Measurements from ENCODE around the gene GRN. TPM values are rescaled to one million over a fixed set of nuclear protein-coding genes. Genes with fewer than 3 reads are reported as not detected.
"Not testable (repeated sequence)": the region's sequence is repeated elsewhere in the genome, so short reads cannot be mapped to it uniquely, and the experiment has no call there.

GRN gene
- total RNA-seq, 1 donor, result 241 TPM

DNA sequence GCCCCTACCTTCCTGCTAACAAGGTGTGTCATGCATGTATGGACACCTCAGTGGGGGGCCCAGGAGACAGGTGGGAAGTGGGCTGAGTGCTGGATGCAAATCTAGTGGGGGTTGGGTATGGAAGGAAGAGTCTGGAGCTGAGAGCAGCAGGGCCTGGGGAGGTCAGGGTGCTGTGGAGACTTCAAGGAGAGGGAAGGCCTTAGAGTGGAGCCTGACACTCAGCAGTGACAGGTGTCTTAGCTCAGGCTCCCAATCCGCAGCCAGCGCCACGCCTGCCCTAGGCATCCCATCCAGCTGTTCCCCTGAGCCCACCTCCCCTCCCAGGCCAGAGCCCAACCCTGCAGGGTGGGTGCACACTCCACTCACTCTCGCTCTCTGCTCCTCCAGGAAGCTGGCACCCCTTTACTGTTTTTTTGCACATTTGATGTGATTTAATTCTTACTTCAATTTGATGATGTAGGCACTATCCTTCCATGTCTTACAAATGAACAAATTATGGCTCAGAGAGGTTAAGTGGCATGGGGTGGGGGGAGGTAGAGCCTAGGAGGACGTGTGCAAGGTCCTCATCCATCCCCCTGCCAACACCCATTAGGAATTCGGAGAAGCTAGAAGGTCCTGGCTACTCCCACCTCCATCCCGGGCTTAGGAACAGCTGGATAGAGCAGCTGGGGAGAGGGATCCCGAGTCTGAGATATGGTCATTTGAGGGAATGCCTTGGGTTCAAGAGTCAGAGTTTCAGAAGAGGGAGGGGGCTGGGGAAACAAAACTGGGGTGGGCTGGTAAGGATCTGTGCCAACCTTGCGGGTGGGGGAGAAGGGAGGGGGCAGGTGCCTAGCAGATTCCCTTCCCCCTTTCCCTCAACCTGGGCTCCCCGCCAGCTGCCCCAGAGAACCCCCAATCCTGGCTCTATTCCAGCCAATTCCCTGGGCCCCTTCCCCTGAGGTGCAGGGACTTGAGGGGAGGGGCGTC is 16.5 kb downstream of the GRN start:
- DNase-seq (ENCODE audit: low read depth), result no peak
- H3K4me3 ChIP-seq (ENCODE audit: low read depth, low read length), result no peak overlapping the region
- TF ChIP-seq, protein P1, sequence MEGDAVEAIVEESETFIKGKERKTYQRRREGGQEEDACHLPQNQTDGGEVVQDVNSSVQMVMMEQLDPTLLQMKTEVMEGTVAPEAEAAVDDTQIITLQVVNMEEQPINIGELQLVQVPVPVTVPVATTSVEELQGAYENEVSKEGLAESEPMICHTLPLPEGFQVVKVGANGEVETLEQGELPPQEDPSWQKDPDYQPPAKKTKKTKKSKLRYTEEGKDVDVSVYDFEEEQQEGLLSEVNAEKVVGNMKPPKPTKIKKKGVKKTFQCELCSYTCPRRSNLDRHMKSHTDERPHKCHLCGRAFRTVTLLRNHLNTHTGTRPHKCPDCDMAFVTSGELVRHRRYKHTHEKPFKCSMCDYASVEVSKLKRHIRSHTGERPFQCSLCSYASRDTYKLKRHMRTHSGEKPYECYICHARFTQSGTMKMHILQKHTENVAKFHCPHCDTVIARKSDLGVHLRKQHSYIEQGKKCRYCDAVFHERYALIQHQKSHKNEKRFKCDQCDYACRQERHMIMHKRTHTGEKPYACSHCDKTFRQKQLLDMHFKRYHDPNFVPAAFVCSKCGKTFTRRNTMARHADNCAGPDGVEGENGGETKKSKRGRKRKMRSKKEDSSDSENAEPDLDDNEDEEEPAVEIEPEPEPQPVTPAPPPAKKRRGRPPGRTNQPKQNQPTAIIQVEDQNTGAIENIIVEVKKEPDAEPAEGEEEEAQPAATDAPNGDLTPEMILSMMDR (IDR thresholded peaks at IDR 0.05; ENCODE audit: insufficient read depth, low read length), result no peak

DNA sequence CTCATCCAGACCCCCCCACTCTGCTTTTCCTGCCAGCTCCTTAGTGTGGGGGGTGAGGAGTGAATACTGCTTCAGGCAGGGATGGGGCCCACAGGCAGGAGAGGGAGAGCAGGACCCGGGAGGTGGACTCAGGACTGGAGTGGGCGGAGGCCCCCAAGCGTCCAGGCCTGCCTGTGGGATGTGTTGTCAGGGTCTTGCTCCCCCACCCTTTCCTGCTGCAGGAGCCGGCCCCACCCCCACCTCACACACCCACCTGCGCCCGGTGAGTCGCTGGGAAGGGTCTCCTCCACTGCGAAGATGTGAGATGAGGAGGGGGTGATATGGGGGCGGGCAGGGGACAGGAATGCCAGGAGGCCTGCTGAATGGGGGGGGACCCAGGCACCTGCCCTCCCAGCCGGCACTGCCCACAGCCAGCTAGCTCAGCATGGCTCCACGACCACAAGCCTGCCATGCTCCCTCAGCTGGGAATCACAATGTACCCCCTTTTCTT is 17.4 kb downstream of the GRN start:
- TF ChIP-seq, protein P1 (IDR thresholded peaks at IDR 0.05; ENCODE audit: insufficient read depth, low read length), result no peak
- H3K4me3 ChIP-seq (ENCODE audit: low read depth, low read length), result peak overlapping the region; percentile 72
- DNase-seq (ENCODE audit: low read depth), result no peak

DNA sequence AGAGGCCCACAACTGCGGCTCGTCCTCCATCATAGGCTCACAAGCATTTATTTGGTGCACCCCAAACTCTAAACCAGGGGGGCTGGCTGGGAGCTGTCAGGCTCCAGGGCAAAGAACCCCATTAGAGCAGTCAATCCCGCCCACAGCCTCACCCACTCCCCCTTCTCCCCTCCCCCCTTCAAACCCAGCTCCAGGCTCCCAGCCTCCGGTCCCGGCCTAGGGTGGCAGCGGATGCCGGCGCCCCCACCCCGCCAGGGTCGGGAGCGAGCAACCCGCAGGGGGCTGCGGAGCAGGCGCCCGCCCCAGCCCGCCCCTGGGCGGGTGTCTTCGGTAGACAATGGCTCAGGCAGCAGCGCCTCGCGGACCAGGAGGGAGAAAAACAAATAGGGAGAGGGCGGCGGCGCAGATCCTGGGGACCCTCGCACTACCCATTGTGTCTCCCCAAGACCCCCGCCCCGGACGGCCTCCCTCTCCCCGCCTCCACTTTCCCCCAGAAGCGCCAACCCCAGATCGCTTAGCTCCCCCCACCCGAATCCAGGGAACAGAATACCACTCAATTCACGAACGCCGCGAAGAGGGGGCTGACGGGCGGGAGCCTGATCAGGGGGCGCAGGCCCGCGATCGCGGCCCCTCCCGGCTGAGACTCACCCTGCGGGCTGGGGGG is 18.0 kb downstream of the GRN start:
- peak overlapping the region; percentile 72 for H3K4me3 ChIP-seq (ENCODE audit: low read depth, low read length)
- TF ChIP-seq, protein P1 (IDR thresholded peaks at IDR 0.05; ENCODE audit: insufficient read depth, low read length), result no peak
- DNase-seq (ENCODE audit: low read depth), result no peak

DNA sequence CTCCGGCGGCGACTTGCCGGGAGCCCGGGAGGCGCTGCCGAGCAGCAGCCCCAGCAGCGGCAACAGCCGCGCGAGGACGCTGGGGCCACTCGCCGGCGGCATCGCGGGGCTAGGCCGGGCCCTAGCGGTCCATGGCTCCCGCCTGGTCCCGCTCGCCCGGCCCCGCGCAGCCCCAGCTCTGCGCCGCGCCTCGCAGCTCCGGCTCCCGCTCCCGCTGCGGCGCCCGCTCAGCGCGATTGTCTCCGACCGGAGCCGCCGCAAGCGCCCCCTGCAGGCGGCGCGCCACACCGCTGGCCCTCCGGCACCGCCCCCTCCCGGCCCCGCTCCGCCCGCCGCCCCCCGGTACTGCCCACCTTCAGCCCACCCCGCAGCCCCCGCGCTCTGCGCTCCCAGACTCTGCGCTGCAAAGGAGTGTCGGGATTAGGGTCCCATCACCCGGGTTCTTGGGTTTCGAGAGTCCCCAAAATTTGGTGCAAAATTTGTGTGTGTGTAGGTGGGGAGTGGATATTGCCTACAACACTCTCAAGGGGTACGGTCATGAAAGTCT is 18.6 kb downstream of the GRN start, which contains the start of gene FAM171A2:
FAM171A2 (minus strand) TSS at position 241 of the 547 bp plus-strand sequence; CDS start at position 102, 139 bp downstream.
- peak within 1 kb of the TSS; percentile 72 for H3K4me3 ChIP-seq (ENCODE audit: low read depth, low read length)
- TF ChIP-seq, protein P1 (IDR thresholded peaks at IDR 0.05; ENCODE audit: insufficient read depth, low read length), result peak; percentile 62
- DNase-seq (ENCODE audit: low read depth), result peak; percentile 43

DNA sequence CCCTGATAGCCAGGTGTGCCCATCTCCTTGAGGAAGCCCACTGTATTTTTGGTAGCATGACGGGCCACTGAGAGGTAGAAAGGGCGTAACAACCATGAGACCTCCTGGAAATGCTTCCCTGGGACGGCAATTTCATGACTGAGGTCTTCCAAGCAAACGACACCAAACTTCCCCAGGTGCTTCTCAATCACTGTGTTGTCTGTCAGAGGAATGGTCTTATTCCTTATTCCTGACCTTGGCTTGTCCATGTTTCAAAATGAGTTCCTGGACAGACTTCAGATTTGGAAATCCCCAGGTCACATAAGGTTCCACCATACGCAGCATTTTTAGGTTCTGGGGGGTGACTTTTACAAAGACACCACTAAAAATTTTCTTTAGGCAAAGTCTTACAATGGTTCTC is 19.9 kb downstream of the GRN start:
- not testable (repeated sequence) for H3K4me3 ChIP-seq (ENCODE audit: low read depth, low read length); DNase-seq (ENCODE audit: low read depth)

DNA sequence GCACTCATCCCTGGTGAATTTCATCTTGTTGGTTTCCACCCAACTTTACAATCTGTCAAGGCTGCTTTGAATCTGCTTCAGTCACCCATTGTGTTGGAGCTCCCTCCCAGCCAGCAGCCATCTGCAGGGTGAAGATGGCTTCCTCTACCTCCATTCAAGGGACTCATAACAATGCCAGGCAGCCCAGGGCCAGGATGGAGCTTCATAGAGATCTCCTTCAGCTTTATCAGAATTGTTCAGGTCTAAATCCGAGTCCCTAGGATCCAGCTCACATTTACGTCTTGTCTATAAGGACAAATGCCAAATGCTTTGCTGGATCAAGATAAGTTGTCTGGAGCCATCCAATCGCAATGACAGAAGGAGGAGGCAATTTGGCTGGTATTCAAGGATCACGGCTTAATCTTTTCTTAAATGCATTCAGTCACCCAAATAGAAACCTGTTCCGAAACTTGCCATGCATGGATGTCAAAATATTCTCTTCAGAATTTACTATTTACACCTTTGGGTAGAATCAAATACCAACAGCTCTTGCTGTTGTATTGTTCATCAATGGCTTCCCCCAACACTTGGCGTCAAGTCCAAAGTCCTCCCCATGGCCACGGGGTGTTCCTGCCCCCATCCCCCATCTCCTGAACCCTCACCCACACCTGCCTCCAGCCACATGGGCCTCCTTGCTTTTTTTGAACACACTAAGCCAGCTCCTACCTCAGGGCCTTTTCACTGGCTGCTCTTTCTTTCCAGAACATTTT is 22.3 kb downstream of the GRN start:
- peak; percentile 22 for DNase-seq (ENCODE audit: low read depth)
- TF ChIP-seq, protein P1 (IDR thresholded peaks at IDR 0.05; ENCODE audit: insufficient read depth, low read length), result no peak
- H3K4me3 ChIP-seq (ENCODE audit: low read depth, low read length), result no peak overlapping the region

DNA sequence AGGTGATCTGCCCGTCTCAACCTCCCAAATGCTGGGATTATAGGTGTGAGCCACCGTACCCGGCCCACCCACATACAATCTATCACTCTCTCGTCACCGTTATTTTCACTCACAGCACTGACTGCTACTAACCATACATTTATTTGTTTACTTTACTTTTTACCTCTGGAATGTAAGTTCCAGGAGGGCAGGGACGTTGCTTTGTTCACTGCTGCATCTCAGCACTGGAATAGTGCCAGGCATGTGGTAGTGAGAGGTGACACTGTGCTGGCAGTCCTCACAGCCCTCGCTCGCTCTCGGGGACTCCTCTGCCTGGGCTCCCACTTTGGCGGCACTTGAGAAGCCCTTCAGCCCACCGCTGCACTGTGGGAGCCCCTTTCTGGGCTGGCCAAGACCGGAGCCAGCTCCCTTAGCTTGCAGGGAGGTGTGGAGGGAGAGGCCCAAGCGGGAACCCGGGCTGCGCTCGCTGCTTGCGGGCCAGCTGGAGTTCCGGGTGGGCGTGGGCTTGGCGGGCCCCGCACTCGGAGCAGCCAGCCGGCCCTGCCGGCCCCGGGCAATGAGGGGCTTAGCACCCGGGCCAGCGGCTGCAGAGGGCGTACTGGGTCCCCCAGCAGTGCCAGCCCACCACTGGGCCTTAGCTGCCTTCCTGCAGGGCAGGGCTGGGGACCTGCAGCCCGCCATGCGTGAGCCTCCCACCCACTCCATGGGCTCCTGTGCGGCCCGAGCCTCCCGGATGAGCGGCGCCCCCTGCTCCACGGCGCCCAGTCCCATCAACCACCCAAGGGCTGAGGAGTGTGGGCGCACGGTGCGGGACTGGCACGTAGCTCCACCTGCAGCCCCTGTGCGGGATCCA is 23.5 kb downstream of the GRN start:
- not testable (repeated sequence) for H3K4me3 ChIP-seq (ENCODE audit: low read depth, low read length); DNase-seq (ENCODE audit: low read depth)

DNA sequence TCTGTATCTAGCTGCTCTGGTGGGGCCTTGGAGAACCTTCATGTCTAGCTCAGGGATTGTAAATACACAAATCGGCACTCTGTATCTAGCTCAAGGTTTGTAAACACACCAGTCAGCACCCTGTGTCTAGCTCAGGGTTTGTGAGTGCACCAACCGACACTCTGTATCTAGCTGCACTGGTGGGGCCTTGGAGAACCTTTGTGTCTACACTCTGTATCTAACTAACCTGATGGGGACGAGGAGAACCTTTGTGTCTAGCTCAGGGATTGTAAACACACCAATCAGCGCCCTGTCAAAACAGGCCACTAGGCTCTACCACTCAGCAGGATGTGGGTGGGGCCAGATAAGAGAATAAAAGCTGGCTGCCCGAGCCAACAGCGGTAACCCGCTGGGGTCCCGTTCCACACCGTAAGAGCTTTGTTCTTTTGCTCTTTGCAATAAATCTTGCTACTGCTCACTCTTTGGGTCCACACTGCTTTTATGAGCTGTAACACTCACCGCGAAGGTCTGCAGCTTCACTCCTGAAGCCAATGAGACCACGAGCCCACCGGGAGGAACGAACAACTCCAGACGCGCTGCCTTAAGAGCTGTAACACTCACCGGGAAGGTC is 24.4 kb downstream of the GRN start:
- DNase-seq (ENCODE audit: low read depth); H3K4me3 ChIP-seq (ENCODE audit: low read depth, low read length): not testable (repeated sequence)

Measured in fibroblast of the aortic adventitia (primary cell).